ENCODE data around the gene ALDH1A1. TPM values are rescaled to one million over a fixed set of nuclear protein-coding genes. Genes with fewer than 3 reads are reported as not detected.

The ALDH1A1 gene
- total RNA-seq, 2 donors from 2014 or later = 16.8 to 427 TPM

DNA sequence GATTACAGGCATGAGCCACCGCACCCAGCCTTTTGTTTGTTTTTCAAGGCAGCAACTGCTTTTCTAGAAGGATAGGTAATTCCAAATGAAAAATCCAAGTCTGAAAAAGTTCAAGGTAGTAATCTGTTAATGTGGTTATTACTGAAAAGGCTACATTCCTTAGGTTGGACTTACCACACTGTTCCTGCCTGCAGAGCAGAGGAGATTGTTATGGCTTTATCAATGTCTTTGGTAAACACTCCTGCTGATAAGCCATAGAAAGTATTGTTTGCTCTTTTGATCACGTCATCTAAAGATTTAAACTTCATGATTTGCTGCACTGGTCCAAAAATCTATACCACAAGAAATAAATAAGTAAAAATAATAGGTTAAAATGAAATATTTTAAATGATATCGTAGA lies 43.4 kb downstream of the ALDH1A1 start:
- WGBS = 93% methylated on average over 3 of the region's 3 CpGs
- Histone ChIP-seq H3K4me1 (replicated peaks) (no peaks in the 10 kb centered on the region), H3K36me3 (no peaks in the 10 kb centered on the region), H3K4me3 (no peak overlapping the region), H3K27me3 (replicated peaks; ENCODE audit: insufficient read depth) (no peaks in the 10 kb centered on the region), H3K9me3 (no peaks in the 10 kb centered on the region), H3K27ac (no peak overlapping the region)
- no peak for TF ChIP-seq POLR2A (IDR thresholded peaks at IDR 0.05)
- TF ChIP-seq POLR2AphosphoS5 (IDR thresholded peaks at IDR 0.05) = no peak
- TF ChIP-seq, protein P1, sequence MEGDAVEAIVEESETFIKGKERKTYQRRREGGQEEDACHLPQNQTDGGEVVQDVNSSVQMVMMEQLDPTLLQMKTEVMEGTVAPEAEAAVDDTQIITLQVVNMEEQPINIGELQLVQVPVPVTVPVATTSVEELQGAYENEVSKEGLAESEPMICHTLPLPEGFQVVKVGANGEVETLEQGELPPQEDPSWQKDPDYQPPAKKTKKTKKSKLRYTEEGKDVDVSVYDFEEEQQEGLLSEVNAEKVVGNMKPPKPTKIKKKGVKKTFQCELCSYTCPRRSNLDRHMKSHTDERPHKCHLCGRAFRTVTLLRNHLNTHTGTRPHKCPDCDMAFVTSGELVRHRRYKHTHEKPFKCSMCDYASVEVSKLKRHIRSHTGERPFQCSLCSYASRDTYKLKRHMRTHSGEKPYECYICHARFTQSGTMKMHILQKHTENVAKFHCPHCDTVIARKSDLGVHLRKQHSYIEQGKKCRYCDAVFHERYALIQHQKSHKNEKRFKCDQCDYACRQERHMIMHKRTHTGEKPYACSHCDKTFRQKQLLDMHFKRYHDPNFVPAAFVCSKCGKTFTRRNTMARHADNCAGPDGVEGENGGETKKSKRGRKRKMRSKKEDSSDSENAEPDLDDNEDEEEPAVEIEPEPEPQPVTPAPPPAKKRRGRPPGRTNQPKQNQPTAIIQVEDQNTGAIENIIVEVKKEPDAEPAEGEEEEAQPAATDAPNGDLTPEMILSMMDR (IDR thresholded peaks at IDR 0.05) = no peak
- DNase-seq (ENCODE audit: low spot score) = no peak
- intact Hi-C loops (cut with DNase I) = no loop called here

DNA sequence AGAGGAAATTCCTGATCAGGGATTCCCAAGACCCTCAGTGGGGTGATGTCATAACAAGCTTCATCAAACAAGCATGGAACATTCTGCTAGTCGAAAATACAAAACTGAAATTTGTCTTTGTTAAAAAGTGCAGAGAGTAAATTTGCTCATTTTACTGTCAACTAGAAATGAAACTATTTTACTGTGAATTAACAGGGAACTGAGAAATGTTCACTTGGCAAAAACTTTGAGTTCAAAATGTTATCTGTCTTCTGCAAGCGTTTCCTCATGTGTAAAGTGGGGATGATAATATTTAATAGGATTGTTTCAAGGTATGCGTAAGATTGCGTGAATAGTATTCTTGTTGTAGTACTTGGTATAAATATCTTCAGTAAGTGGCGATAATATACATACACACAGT lies 45.4 kb downstream of the ALDH1A1 start:
- H3K27ac ChIP-seq = no peak overlapping the region
- DNase-seq (ENCODE audit: low spot score) = no peak
- H3K4me3 ChIP-seq = no peak overlapping the region
- no peaks in the 10 kb centered on the region for H3K4me1 ChIP-seq (replicated peaks)
- no peaks in the 10 kb centered on the region for H3K9me3 ChIP-seq
- H3K36me3 ChIP-seq = no peaks in the 10 kb centered on the region
- TF ChIP-seq, protein P1 (IDR thresholded peaks at IDR 0.05) = no peak
- TF ChIP-seq POLR2AphosphoS5 (IDR thresholded peaks at IDR 0.05) (no peak), POLR2A (IDR thresholded peaks at IDR 0.05) (no peak)
- WGBS = 57% methylated on average over 5 of the region's 5 CpGs
- intact Hi-C loops (cut with DNase I) = no loop called here
- peaks cover 2% of the 10 kb centered on the region for H3K27me3 ChIP-seq (replicated peaks; ENCODE audit: insufficient read depth)

DNA sequence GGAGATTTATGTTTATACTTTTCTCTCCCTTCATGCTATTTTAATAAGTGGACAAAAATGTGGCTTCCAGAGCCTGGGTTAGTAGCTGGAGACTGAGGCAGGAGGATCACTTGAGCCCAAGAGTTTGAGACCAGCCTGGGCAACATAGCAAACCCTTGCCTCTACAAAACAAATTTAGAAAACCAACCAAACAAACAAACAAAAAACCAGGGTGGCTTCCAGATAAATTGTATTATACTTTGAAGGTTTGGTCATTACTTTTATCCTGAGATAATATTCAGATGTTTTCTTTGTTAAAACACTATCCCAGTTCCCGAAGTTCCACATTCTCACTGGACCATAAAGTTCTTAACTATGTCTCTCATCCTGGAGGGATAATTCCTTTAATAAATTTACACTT lies 46.0 kb downstream of the ALDH1A1 start:
- no peaks in the 10 kb centered on the region for H3K36me3 ChIP-seq
- intact Hi-C loops (cut with DNase I) = no loop called here
- 25% methylated on average over 1 of the region's 1 CpG for WGBS
- TF ChIP-seq POLR2AphosphoS5 (IDR thresholded peaks at IDR 0.05) (no peak), POLR2A (IDR thresholded peaks at IDR 0.05) (no peak)
- TF ChIP-seq, protein P1 (IDR thresholded peaks at IDR 0.05) = no peak
- no peak for DNase-seq (ENCODE audit: low spot score)
- H3K4me1 ChIP-seq (replicated peaks) = no peaks in the 10 kb centered on the region
- peaks cover 2% of the 10 kb centered on the region for H3K27me3 ChIP-seq (replicated peaks; ENCODE audit: insufficient read depth)
- no peak overlapping the region for H3K27ac ChIP-seq
- no peaks in the 10 kb centered on the region for H3K9me3 ChIP-seq
- no peak overlapping the region for H3K4me3 ChIP-seq

DNA sequence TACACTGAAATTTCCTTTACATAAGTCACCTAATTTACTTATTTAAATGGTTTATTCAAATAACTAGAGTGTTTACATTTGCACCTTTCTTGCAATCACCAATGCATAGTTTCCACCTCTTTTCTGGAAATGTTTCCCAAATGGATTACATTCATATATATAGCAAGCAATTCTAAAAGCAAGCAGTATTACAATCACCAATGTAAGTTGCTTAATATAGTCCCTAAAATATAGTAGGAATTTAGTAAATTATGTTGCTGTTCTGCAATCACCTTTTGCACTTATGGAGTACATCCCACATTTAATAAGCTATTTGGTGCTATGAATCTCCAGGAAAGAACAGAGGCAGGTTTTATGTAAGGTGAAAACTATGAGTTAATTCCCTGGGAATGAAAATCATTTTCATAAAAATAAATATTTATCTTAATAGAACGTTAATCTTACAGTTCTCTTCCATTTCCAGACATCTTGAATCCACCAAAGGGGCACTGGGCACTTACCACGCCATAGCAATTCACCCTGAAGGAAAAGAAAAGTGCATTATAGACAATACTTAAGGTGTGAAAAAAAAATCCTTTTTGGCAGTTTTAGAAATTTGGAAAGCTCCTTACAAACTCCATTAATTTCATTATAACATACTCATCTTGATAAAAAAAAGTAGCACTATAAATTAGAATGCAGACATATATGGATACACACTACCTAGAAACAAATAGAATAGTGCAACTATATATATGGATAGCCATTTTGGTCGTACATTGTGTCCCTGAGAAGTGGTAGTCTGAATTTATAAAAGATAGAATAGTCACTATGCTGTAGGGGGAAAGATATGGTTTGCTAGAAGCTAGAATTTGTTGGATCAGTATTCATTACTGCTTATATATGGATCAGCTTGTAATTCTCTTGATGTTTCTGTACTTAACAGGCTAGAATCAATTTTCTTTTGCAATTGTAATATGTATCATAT lies 47.1 kb downstream of the ALDH1A1 start:
- no peaks in the 10 kb centered on the region for H3K4me1 ChIP-seq (replicated peaks)
- DNase-seq (ENCODE audit: low spot score) = no peak
- 80% methylated on average over 3 of the region's 3 CpGs for WGBS
- H3K27ac ChIP-seq = no peak overlapping the region
- H3K9me3 ChIP-seq = no peaks in the 10 kb centered on the region
- H3K36me3 ChIP-seq = no peaks in the 10 kb centered on the region
- peaks cover 2% of the 10 kb centered on the region for H3K27me3 ChIP-seq (replicated peaks; ENCODE audit: insufficient read depth)
- H3K4me3 ChIP-seq = no peak overlapping the region
- intact Hi-C loops (cut with DNase I) = no loop called here
- TF ChIP-seq POLR2AphosphoS5 (IDR thresholded peaks at IDR 0.05) (no peak), POLR2A (IDR thresholded peaks at IDR 0.05) (no peak)
- TF ChIP-seq, protein P1 (IDR thresholded peaks at IDR 0.05) = no peak

All from prostate gland (tissue), 2 donors.